ENCODE results near the gene ANKRD53.

ANKRD53 gene

DNA sequence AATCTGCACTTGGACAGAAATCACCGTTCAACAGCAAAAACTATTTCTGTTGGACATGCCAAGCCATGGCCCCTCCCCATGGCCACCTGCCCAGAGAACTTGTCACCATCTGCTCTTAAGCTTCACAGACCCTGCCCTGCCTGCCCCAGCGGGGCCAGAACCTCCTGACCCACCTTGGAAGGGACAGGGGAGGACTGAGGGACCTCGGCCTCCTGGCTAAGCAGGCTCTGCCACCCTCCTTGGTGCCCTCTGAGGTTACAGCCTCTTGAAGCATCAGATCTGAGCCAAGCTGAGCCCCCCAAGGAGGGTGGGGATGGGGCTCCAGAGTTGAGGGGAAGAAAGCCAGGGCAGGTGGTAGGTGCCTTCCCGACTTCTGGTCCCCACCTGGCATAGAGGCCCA is 9.7 kb downstream of the ANKRD53 start:
- TF ChIP-seq, protein P1, sequence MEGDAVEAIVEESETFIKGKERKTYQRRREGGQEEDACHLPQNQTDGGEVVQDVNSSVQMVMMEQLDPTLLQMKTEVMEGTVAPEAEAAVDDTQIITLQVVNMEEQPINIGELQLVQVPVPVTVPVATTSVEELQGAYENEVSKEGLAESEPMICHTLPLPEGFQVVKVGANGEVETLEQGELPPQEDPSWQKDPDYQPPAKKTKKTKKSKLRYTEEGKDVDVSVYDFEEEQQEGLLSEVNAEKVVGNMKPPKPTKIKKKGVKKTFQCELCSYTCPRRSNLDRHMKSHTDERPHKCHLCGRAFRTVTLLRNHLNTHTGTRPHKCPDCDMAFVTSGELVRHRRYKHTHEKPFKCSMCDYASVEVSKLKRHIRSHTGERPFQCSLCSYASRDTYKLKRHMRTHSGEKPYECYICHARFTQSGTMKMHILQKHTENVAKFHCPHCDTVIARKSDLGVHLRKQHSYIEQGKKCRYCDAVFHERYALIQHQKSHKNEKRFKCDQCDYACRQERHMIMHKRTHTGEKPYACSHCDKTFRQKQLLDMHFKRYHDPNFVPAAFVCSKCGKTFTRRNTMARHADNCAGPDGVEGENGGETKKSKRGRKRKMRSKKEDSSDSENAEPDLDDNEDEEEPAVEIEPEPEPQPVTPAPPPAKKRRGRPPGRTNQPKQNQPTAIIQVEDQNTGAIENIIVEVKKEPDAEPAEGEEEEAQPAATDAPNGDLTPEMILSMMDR (conservative IDR thresholded peaks at IDR 0.05; ENCODE audit: low read depth, low read length): no peak
- H2AFZ ChIP-seq (ENCODE audit: low read depth): no peak overlapping the region
- H3K4me2 ChIP-seq: no peak overlapping the region
- H3K36me3 ChIP-seq (ENCODE audit: insufficient read depth): peaks cover 3% of the 10 kb centered on the region; the same call in 1 of the 2 replicates
- H4K20me1 ChIP-seq (ENCODE audit: insufficient read depth): no peaks in the 10 kb centered on the region
- peaks cover 5% of the 10 kb centered on the region for H3K4me1 ChIP-seq (ENCODE audit: low read depth, poor library complexity, severe bottlenecking)
- H3K27me3 ChIP-seq (ENCODE audit: insufficient read depth, low read depth): no peaks in the 10 kb centered on the region
- H3K9ac ChIP-seq: no peak overlapping the region
- H3K79me2 ChIP-seq (ENCODE audit: insufficient read depth, low read depth): peaks cover 8% of the 10 kb centered on the region
- H3K4me3 ChIP-seq (IDR thresholded peaks at IDR 0.05; ENCODE audit: insufficient read depth, low read depth, low read length): no peak overlapping the region
- no peak overlapping the region for H3K27ac ChIP-seq

- peaks cover 13% of the 10 kb centered on the region for H3K4me1 ChIP-seq (ENCODE audit: low read depth, poor library complexity, severe bottlenecking)
- H3K27me3 ChIP-seq (ENCODE audit: insufficient read depth, low read depth): no peaks in the 10 kb centered on the region
- no peak overlapping the region for H3K27ac ChIP-seq
- TF ChIP-seq, protein P1 (conservative IDR thresholded peaks at IDR 0.05; ENCODE audit: low read depth, low read length): no peak
- no peak overlapping the region for H3K4me3 ChIP-seq (IDR thresholded peaks at IDR 0.05; ENCODE audit: insufficient read depth, low read depth, low read length)
- H3K36me3 ChIP-seq (ENCODE audit: insufficient read depth): peaks cover 3% of the 10 kb centered on the region; the same call in 1 of the 2 replicates
- no peak overlapping the region for H2AFZ ChIP-seq (ENCODE audit: low read depth)
- H3K4me2 ChIP-seq: no peak overlapping the region
- H3K9ac ChIP-seq: no peak overlapping the region
- no peaks in the 10 kb centered on the region for H4K20me1 ChIP-seq (ENCODE audit: insufficient read depth)
- H3K79me2 ChIP-seq (ENCODE audit: insufficient read depth, low read depth): peaks cover 17% of the 10 kb centered on the region
These were observed 10.6 kb downstream of the ANKRD53 start for GRCh38 chr2:70988726-70989648.

DNA sequence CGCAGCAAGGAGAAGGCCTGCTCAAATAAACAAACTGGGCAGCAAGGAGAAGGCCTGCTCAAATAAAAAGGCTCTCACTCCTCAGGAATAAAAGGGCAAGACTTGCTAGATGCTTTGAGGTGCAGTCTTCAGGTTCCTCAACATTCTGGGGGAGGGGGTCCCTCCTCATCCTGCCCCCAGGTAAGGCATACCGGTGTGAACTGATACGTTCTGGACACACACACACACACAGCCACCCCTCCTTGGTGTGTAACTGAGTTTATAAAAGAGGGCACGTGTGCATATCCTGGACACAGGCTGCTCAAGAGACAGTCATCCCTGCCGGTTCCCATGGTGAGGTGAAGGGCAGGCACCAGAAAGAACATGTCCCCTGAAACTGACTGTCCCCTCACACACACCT is 11.8 kb downstream of the ANKRD53 start:
- H3K36me3 ChIP-seq (ENCODE audit: insufficient read depth): peaks cover 3% of the 10 kb centered on the region; the same call in 1 of the 2 replicates
- H3K4me1 ChIP-seq (ENCODE audit: low read depth, poor library complexity, severe bottlenecking): peaks cover 13% of the 10 kb centered on the region
- H3K27me3 ChIP-seq (ENCODE audit: insufficient read depth, low read depth): no peaks in the 10 kb centered on the region
- TF ChIP-seq, protein P1 (conservative IDR thresholded peaks at IDR 0.05; ENCODE audit: low read depth, low read length): no peak
- H2AFZ ChIP-seq (ENCODE audit: low read depth): no peak overlapping the region
- H3K4me3 ChIP-seq (IDR thresholded peaks at IDR 0.05; ENCODE audit: insufficient read depth, low read depth, low read length): no peak overlapping the region
- peaks cover 23% of the 10 kb centered on the region for H3K79me2 ChIP-seq (ENCODE audit: insufficient read depth, low read depth)
- no peak overlapping the region for H3K4me2 ChIP-seq
- H4K20me1 ChIP-seq (ENCODE audit: insufficient read depth): no peaks in the 10 kb centered on the region
- no peak overlapping the region for H3K27ac ChIP-seq
- H3K9ac ChIP-seq: no peak overlapping the region

DNA sequence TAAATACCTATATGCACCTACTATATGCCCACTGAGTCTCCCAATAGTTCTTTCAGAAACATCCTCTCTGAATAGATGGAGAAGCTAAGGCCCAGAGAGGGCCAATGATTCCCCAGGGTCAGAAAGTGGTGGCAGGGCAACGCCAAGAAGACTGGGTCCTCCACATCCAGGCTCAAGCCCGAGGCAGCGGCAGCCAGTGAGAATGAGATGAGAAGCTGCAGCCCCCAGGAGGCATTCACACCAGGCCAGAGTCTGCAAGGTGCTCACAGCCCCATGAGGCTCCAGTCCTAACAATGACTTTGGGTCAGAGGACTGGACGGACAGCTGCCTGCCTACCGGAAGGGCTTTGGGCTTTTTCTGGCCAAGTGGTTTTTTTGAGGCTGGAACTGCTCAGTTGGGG is 12.7 kb downstream of the ANKRD53 start:
- Histone ChIP-seq H3K4me1 (ENCODE audit: low read depth, poor library complexity, severe bottlenecking) (peaks cover 19% of the 10 kb centered on the region), H4K20me1 (ENCODE audit: insufficient read depth) (no peaks in the 10 kb centered on the region), H3K27ac (no peak overlapping the region), H2AFZ (ENCODE audit: low read depth) (no peak overlapping the region), H3K79me2 (ENCODE audit: insufficient read depth, low read depth) (peaks cover 23% of the 10 kb centered on the region), H3K36me3 (ENCODE audit: insufficient read depth) (peaks cover 3% of the 10 kb centered on the region; the same call in 1 of the 2 replicates), H3K4me3 (IDR thresholded peaks at IDR 0.05; ENCODE audit: insufficient read depth, low read depth, low read length) (no peak overlapping the region), H3K4me2 (no peak overlapping the region), H3K27me3 (ENCODE audit: insufficient read depth, low read depth) (no peaks in the 10 kb centered on the region), H3K9ac (no peak overlapping the region)
- TF ChIP-seq, protein P1 (conservative IDR thresholded peaks at IDR 0.05; ENCODE audit: low read depth, low read length): no peak

All from KMS-11 (cell line).